Esophagus (tissue), 2 donors: ENCODE results near the gene AP5Z1. TPM values are rescaled to one million over a fixed set of nuclear protein-coding genes. Genes with fewer than 3 reads are reported as not detected.

ENCODE experiments used
- H3K27ac ChIP-seq, 2 donors: one replicate each; pipeline ENCODE4 v1.5.1; 2013; ENCODE audit warnings: low read depth in 2 of 2, mild to moderate bottlenecking in 2 of 2, inconsistent platforms in 1 of 2, low read length in 1 of 2, moderate library complexity in 1 of 2
- H3K27me3 ChIP-seq, 2 donors: one replicate each; pipeline ENCODE4 v1.6.1; 2013; ENCODE audit warnings: low read length in 2 of 2, control low read depth in 1 of 2, mild to moderate bottlenecking in 1 of 2; ENCODE audit not compliant: insufficient read depth in 2 of 2, control insufficient read depth in 1 of 2
- H3K36me3 ChIP-seq, 2 donors: one replicate each; pipeline ENCODE4 v1.6.1; 2013; ENCODE audit warnings: low read length in 1 of 2; ENCODE audit not compliant: control insufficient read depth in 2 of 2, insufficient read depth in 2 of 2
- H3K4me1 ChIP-seq, 2 donors: one replicate each; pipeline ENCODE4 v1.6.1; 2013; ENCODE audit warnings: low read length in 1 of 2; ENCODE audit not compliant: control insufficient read depth in 2 of 2, insufficient read depth in 2 of 2
- H3K4me3 ChIP-seq, 2 donors: one replicate each; pipeline ENCODE4 v1.5.1; 2013; ENCODE audit warnings: low read length in 2 of 2, mild to moderate bottlenecking in 2 of 2, low read depth in 1 of 2, moderate library complexity in 1 of 2
- H3K9me3 ChIP-seq, 2 donors: one replicate each; pipeline ENCODE4 v1.6.1; 2013; ENCODE audit warnings: mild to moderate bottlenecking in 2 of 2, low read depth in 1 of 2, low read length in 1 of 2, moderate library complexity in 1 of 2; ENCODE audit not compliant: control insufficient read depth in 2 of 2, insufficient read depth in 1 of 2
- WGBS, 2 donors: extraction: QIAGEN DNeasy Blood & Tissue Kit; methylation state at CpG; one replicate each; pipeline ENCODE4 v1.1.7; 2013; 5-methylcytosine and 5-hydroxymethylcytosine counted together
- polyA plus RNA-seq, 2 donors: library from polyadenylated mRNA; stranded (reverse); fragments of 200-250 nt; gene quantifications; one replicate each; pipeline ENCODE4 v1.2.3, GENCODE V29; 2013
- donor health status: healthy with polysubstance abuse.
- donor health status: Bipolar disorder and iron deficiency.

Gene AP5Z1
- polyA plus RNA-seq, 2 donors, result 22.1 to 34.5 TPM

- Histone ChIP-seq H3K27ac (no peak overlapping the region), H3K27me3 (no peaks in the 10 kb centered on the region), H3K4me3 (no peak overlapping the region), H3K36me3 (peaks cover 3 to 8% of the 10 kb centered on the region in 2 donors), H3K9me3 (no peaks in the 10 kb centered on the region), H3K4me1 (no peaks in the 10 kb centered on the region)
- 91% methylated on average over 9 of the region's 9 CpGs for WGBS, 2 donors
Observed at GRCh38 chr7:4771737-4772136, 3.7 kb upstream of the AP5Z1 start.

GRCh38 chr7:4772306-4772705, 3.1 kb upstream of the AP5Z1 start:
- H3K4me3 ChIP-seq, result no peak overlapping the region
- no peaks in the 10 kb centered on the region for H3K4me1 ChIP-seq
- WGBS, 2 donors, result 95 to 99% methylated on average over 6 of the region's 6 CpGs
- H3K36me3 ChIP-seq, result peaks cover 3% of the 10 kb centered on the region in 2 donors
- no peak overlapping the region for H3K27ac ChIP-seq
- H3K9me3 ChIP-seq, result no peaks in the 10 kb centered on the region
- no peaks in the 10 kb centered on the region for H3K27me3 ChIP-seq

- Histone ChIP-seq H3K9me3 (no peaks in the 10 kb centered on the region), H3K4me3 (no peak overlapping the region), H3K27me3 (no peaks in the 10 kb centered on the region), H3K36me3 (peaks cover 0 to 2% of the 10 kb centered on the region in 2 donors), H3K27ac (no peak overlapping the region), H3K4me1 (peaks cover 0 to 2% of the 10 kb centered on the region in 2 donors)
- WGBS, 2 donors, result 81 to 84% methylated on average over 12 of the region's 12 CpGs
Observed at GRCh38 chr7:4774007-4774406, 1.4 kb upstream of the AP5Z1 start.

- H3K36me3 ChIP-seq, result peaks cover 0 to 2% of the 10 kb centered on the region in 2 donors
- peak overlapping the region; percentile 75 to 94 for H3K4me3 ChIP-seq
- no peaks in the 10 kb centered on the region for H3K27me3 ChIP-seq
- peaks cover 0 to 2% of the 10 kb centered on the region in 2 donors for H3K4me1 ChIP-seq
- WGBS, 2 donors, result 8 to 9% methylated on average over 24 of the region's 24 CpGs
- H3K27ac ChIP-seq, result peak overlapping the region; percentile 89 to 99
- no peaks in the 10 kb centered on the region for H3K9me3 ChIP-seq
Observed at GRCh38 chr7:4774658-4775249, 669 bp upstream of the AP5Z1 start.

GRCh38 chr7:4775848-4776623, 613 bp downstream of the AP5Z1 start:
- no peaks in the 10 kb centered on the region for H3K27me3 ChIP-seq
- peak overlapping the region; percentile 75 to 94 for H3K4me3 ChIP-seq
- H3K36me3 ChIP-seq, result peaks cover 0 to 5% of the 10 kb centered on the region in 2 donors
- 16 to 18% methylated on average over 31 to 32 of the region's 32 CpGs for WGBS, 2 donors
- H3K9me3 ChIP-seq, result no peaks in the 10 kb centered on the region
- H3K4me1 ChIP-seq, result peaks cover 0 to 2% of the 10 kb centered on the region in 2 donors
- H3K27ac ChIP-seq, result peak overlapping the region; percentile 89 to 99

GRCh38 chr7:4779118-4779517, 3.7 kb downstream of the AP5Z1 start:
- 92 to 96% methylated on average over 5 of the region's 5 CpGs for WGBS, 2 donors
- Histone ChIP-seq H3K9me3 (no peaks in the 10 kb centered on the region), H3K4me1 (peaks cover 2 to 3% of the 10 kb centered on the region in 2 donors), H3K4me3 (no peak overlapping the region), H3K36me3 (peaks cover 13 to 34% of the 10 kb centered on the region in 2 donors), H3K27ac (no peak overlapping the region), H3K27me3 (no peaks in the 10 kb centered on the region)

- peaks cover 13 to 55% of the 10 kb centered on the region in 2 donors for H3K36me3 ChIP-seq
- H3K27me3 ChIP-seq, result no peaks in the 10 kb centered on the region
Observed at GRCh38 chr7:4781366-4782069, 6.1 kb downstream of the AP5Z1 start.

GRCh38 chr7:4782333-4783291, 7.2 kb downstream of the AP5Z1 start:
- H3K4me1 ChIP-seq, result peaks cover 2 to 3% of the 10 kb centered on the region in 2 donors
- H3K9me3 ChIP-seq, result peaks cover 0 to 3% of the 10 kb centered on the region in 2 donors
- 92 to 94% methylated on average over 36 of the region's 36 CpGs for WGBS, 2 donors
- H3K36me3 ChIP-seq, result peaks cover 13 to 64% of the 10 kb centered on the region in 2 donors
- no peak overlapping the region for H3K27ac ChIP-seq
- H3K4me3 ChIP-seq, result no peak overlapping the region
- H3K27me3 ChIP-seq, result no peaks in the 10 kb centered on the region

More at GRCh38 chr7:4781366-4782069, 6.1 kb downstream of the AP5Z1 start:
- Histone ChIP-seq H3K27ac (no peak overlapping the region), H3K4me3 (no peak overlapping the region), H3K4me1 (peaks cover 2 to 3% of the 10 kb centered on the region in 2 donors), H3K9me3 (peaks cover 0 to 3% of the 10 kb centered on the region in 2 donors)
- WGBS, 2 donors, result 86 to 90% methylated on average over 27 of the region's 27 CpGs

GRCh38 chr7:4783292-4783652, 7.8 kb downstream of the AP5Z1 start:
- no peaks in the 10 kb centered on the region for H3K27me3 ChIP-seq
- H3K9me3 ChIP-seq, result peaks cover 0 to 3% of the 10 kb centered on the region in 2 donors
- no peak overlapping the region for H3K27ac ChIP-seq
- no peak overlapping the region for H3K4me3 ChIP-seq
- peaks cover under 1 to 3% of the 10 kb centered on the region in 2 donors for H3K4me1 ChIP-seq
- WGBS, 2 donors, result 90% methylated on average over 16 of the region's 16 CpGs
- peaks cover 13 to 68% of the 10 kb centered on the region in 2 donors for H3K36me3 ChIP-seq
